Keratinocyte (primary cell): ENCODE data around the gene DGKA. TPM values are rescaled to one million over a fixed set of nuclear protein-coding genes. Genes with fewer than 3 reads are reported as not detected.

Experiments used
- DNase-seq: peaks from one replicate; pipeline ENCODE4 v3.0.0-alpha.2; 2011; ENCODE audit warnings: low read depth, missing footprints, low spot score
- FAIRE-seq: peaks from 2 replicates; lab custom pipeline; 2011; peaks lifted over from hg19 to GRCh38; lab: Jason Lieb, UNC
- H2AFZ ChIP-seq: 2 replicates; pipeline ENCODE4 v1.6.0; 2012; ENCODE audit warnings: low read length, control low read depth, inconsistent platforms; ENCODE audit not compliant: control insufficient read depth
- H3K27ac ChIP-seq: 2 replicates; pipeline ENCODE4 v1.5.1; 2011; ENCODE audit warnings: low read length; ENCODE audit not compliant: control insufficient read depth, insufficient read depth
- H3K27me3 ChIP-seq: 3 replicates; pipeline ENCODE4 v1.6.0; 2011; ENCODE audit warnings: low read length; ENCODE audit not compliant: control insufficient read depth, insufficient read depth; ENCODE audit errors: extremely low read depth
- H3K36me3 ChIP-seq, 2 experiments: 2 replicates in 1 of 2; 3 replicates in 1 of 2; pipeline ENCODE4 v1.5.1; 2011; ENCODE audit warnings: low read length in 2 of 2, mild to moderate bottlenecking in 1 of 2; ENCODE audit not compliant: control insufficient read depth in 2 of 2, insufficient read depth in 2 of 2; ENCODE audit errors: extremely low read depth in 1 of 2
- H3K4me1 ChIP-seq: 3 replicates; pipeline ENCODE4 v1.5.1; 2011; ENCODE audit warnings: low read length; ENCODE audit not compliant: control insufficient read depth, insufficient read depth; ENCODE audit errors: extremely low read depth
- H3K4me2 ChIP-seq: 3 replicates; pipeline ENCODE4 v1.6.0; 2011; ENCODE audit warnings: low read depth, low read length; ENCODE audit not compliant: control insufficient read depth, insufficient read depth; ENCODE audit errors: extremely low read depth
- H3K4me3 ChIP-seq, 3 experiments: fragments of 200-600 bp in 1 of 3; sonication (generic) in 1 of 3; 2 replicates in 2 of 3; 3 replicates in 1 of 3; pipeline ENCODE4 v1.5.1; 2011 to 2016; ENCODE audit warnings: low read length in 3 of 3, mild to moderate bottlenecking in 3 of 3, control low read depth in 2 of 3, inconsistent platforms in 1 of 3, low read depth in 1 of 3, mixed read lengths in 1 of 3, mixed run types in 1 of 3, moderate library complexity in 1 of 3; ENCODE audit not compliant: control insufficient read depth in 2 of 3, insufficient read depth in 2 of 3; ENCODE audit errors: extremely low read depth in 1 of 3
- H3K79me2 ChIP-seq: 2 replicates; pipeline ENCODE4 v1.6.0; 2012; ENCODE audit warnings: low read length; ENCODE audit not compliant: control insufficient read depth, insufficient read depth
- H3K9ac ChIP-seq: 3 replicates; pipeline ENCODE4 v1.6.0; 2011; ENCODE audit warnings: low read length; ENCODE audit not compliant: control insufficient read depth, insufficient read depth; ENCODE audit errors: extremely low read depth
- H3K9me1 ChIP-seq: 3 replicates; pipeline ENCODE4 v1.6.0; 2011; ENCODE audit warnings: low read length; ENCODE audit not compliant: control insufficient read depth, insufficient read depth; ENCODE audit errors: extremely low read depth
- H3K9me3 ChIP-seq: 2 replicates; pipeline ENCODE4 v1.5.1; 2012; ENCODE audit warnings: low read depth, low read length; ENCODE audit not compliant: control insufficient read depth
- H4K20me1 ChIP-seq: 3 replicates; pipeline ENCODE4 v1.6.0; 2011; ENCODE audit warnings: low read length; ENCODE audit not compliant: control insufficient read depth, insufficient read depth; ENCODE audit errors: extremely low read depth
- EZH2 ChIP-seq: IDR thresholded peaks from one replicate; pipeline ENCODE4 v1.6.1; 2012; ENCODE audit warnings: inconsistent platforms, mild to moderate bottlenecking, low read length, moderate library complexity
- dilution Hi-C: fragments of 300-500 bp; cut with MboI; formaldehyde crosslinking; loops from one replicate; pipeline ENCODE4 v1.7.0; 2020; ENCODE audit warnings: low sequenced_read_pairs; ENCODE audit not compliant: extremely low pct_ligation_motif_present
- polyA plus RNA-seq, 5 experiments: library from polyadenylated mRNA; depleted of rRNA in 3 of 5; stranded (reverse) in 3 of 5; stranded (forward) in 1 of 5; unstranded in 1 of 5; fragments of >200 nt; gene quantifications; 1 replicate in 1 of 5; 2 replicates in 3 of 5; 3 replicates in 1 of 5; pipeline versions ENCODE4 v1.2.1 to v1.2.3, GENCODE V29; 2011 to 2012; ENCODE audit warnings: missing spikeins in 2 of 5, low read depth in 1 of 5, low replicate concordance in 1 of 5
- TF ChIP-seq, protein P1 (sequence below), 3 experiments: IDR thresholded peaks in 1 of 3; conservative IDR thresholded peaks in 1 of 3; optimal IDR thresholded peaks in 1 of 3; 2 replicates in 2 of 3; 3 replicates in 1 of 3; pipeline versions ENCODE3 to v1.5.1; 2011; ENCODE audit warnings: low read length in 3 of 3, mild to moderate bottlenecking in 3 of 3, moderate library complexity in 2 of 3, control low read depth in 1 of 3, inconsistent platforms in 1 of 3; ENCODE audit not compliant: insufficient read depth in 2 of 3; ENCODE audit errors: extremely low read depth in 1 of 3

The DGKA gene
- polyA plus RNA-seq, 1 donor (not counting 4 experiments of a cell fraction or from before 2014, with no cell fraction given): 174 TPM

DNA sequence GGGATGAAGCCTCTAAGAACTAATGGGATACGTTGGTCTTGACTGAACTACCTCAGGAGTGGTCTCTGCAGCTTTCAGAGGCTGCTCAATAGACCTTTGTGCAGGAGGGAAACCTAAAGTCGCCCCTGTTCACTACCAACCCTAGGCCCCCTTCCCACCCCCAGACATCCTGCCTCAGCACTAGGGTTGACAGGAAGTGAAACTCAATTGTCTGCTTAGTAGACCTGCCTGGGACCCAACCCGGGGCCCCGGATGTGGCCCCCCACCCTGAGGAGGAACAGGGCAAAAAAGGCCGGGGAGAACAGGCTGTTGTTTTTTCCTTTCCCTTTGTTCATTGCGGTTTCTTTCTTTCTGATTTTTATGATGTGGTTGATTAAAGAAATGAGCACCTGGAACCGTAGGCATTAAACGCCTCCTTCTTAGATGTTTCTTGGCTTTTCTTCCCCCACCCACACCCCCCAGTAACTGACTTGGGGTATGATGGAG lies 1.6 kb upstream of the DGKA start:
- peak overlapping the region; percentile 91 for H3K27ac ChIP-seq
- peak overlapping the region; percentile 94 for H3K4me2 ChIP-seq
- H3K27me3 ChIP-seq: no peaks in the 10 kb centered on the region
- peaks cover 2 to 13% of the 10 kb centered on the region in 2 experiments for H3K36me3 ChIP-seq
- H3K9me3 ChIP-seq: no peaks in the 10 kb centered on the region
- dilution Hi-C loops: no loop called here
- peaks cover 39% of the 10 kb centered on the region for H3K4me1 ChIP-seq
- H3K79me2 ChIP-seq: peaks cover 52% of the 10 kb centered on the region
- no peaks in the 10 kb centered on the region for H3K9me1 ChIP-seq
- FAIRE-seq: no peak
- peak overlapping the region; percentile 86 for H3K9ac ChIP-seq
- DNase-seq: no peak
- TF ChIP-seq, protein P1, sequence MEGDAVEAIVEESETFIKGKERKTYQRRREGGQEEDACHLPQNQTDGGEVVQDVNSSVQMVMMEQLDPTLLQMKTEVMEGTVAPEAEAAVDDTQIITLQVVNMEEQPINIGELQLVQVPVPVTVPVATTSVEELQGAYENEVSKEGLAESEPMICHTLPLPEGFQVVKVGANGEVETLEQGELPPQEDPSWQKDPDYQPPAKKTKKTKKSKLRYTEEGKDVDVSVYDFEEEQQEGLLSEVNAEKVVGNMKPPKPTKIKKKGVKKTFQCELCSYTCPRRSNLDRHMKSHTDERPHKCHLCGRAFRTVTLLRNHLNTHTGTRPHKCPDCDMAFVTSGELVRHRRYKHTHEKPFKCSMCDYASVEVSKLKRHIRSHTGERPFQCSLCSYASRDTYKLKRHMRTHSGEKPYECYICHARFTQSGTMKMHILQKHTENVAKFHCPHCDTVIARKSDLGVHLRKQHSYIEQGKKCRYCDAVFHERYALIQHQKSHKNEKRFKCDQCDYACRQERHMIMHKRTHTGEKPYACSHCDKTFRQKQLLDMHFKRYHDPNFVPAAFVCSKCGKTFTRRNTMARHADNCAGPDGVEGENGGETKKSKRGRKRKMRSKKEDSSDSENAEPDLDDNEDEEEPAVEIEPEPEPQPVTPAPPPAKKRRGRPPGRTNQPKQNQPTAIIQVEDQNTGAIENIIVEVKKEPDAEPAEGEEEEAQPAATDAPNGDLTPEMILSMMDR (optimal IDR thresholded peaks at IDR 0.05 in 1 of 3, IDR thresholded peaks at IDR 0.05 in 1 of 3, conservative IDR thresholded peaks at IDR 0.05 in 1 of 3; ENCODE audit: extremely low read depth in 1 of 3, insufficient read depth in 2 of 3, low read length in 3 of 3): no peak
- TF ChIP-seq EZH2: no peak
- H2AFZ ChIP-seq: peak overlapping the region; percentile 51
- H4K20me1 ChIP-seq: no peaks in the 10 kb centered on the region
- H3K4me3 ChIP-seq: peak overlapping the region in 2 of 3 experiments; percentile 2 to 17

DNA sequence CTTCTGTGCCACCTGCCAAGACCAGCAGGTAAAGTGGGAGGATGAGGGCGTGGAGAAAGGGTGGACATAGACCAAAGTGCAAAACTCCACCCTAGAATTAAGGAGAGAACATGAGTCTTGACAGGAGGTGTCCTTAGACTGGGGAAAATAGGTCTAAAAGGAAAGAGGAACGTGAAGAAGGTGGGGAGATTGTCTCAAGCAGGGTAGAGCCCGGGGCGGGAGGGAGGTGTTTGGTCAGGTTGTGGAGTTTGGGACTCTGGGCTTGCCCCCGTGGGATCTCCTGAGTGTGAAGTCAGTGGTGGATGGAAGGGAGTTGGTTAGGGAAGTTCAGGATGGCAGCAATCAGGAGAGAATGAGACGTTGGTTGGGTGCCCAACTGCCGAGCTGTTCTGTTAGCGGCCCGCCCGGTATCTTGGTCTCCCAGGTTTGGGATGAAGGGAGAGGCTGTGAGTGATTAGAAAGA lies 386 bp downstream of the DGKA start:
- H3K79me2 ChIP-seq: peaks cover 46% of the 10 kb centered on the region
- H3K27me3 ChIP-seq: no peaks in the 10 kb centered on the region
- H3K9me3 ChIP-seq: no peaks in the 10 kb centered on the region
- dilution Hi-C loops: no loop called here
- peak overlapping the region; percentile 94 for H3K4me2 ChIP-seq
- no peaks in the 10 kb centered on the region for H4K20me1 ChIP-seq
- no peak for TF ChIP-seq EZH2
- TF ChIP-seq, protein P1 (optimal IDR thresholded peaks at IDR 0.05 in 1 of 3, IDR thresholded peaks at IDR 0.05 in 1 of 3, conservative IDR thresholded peaks at IDR 0.05 in 1 of 3; ENCODE audit: extremely low read depth in 1 of 3, insufficient read depth in 2 of 3, low read length in 3 of 3): no peak
- peak overlapping the region; percentile 86 for H3K9ac ChIP-seq
- no peak for FAIRE-seq
- H2AFZ ChIP-seq: peak overlapping the region; percentile 16
- no peaks in the 10 kb centered on the region for H3K9me1 ChIP-seq
- peak overlapping the region; percentile 52 to 92 (median 83) for H3K4me3 ChIP-seq
- H3K27ac ChIP-seq: peak overlapping the region; percentile 91
- peaks cover under 1 to 24% of the 10 kb centered on the region in 2 experiments for H3K36me3 ChIP-seq
- H3K4me1 ChIP-seq: peaks cover 54% of the 10 kb centered on the region
- DNase-seq: no peak
